ENCODE data around the gene ACACA.

ACACA gene

DNA sequence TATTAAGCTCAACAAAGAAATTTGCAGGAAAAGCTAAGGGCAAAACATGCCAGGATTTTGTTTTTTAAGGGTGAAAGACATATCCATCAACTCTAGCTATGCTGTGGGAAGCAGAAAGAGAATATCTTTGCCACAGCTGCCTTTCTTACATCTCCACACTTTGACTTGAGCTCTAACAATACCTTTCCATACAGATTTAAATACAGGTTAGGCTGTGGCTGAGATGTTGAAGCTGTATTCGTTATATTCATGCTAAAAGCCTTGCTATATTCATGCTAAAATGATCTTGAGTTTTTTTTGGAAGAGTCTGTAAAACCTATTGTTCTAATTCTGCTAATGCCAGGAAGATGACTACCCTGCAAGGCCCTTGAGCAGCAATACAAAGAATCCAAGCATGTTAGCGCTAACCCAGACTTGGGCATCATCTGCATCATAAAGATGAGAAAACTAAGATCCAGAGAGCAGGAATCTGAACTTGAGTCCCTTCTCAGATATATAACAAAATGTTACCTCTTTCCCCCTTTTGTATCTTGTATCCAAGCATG, 235.7 kb downstream of the ACACA start:
- H3K27me3 ChIP-seq, result no peaks in the 10 kb centered on the region
- no peak for DNase-seq
- peaks cover 15% of the 10 kb centered on the region for H3K36me3 ChIP-seq
- no peak for TF ChIP-seq CTCF (IDR thresholded peaks at IDR 0.05; ENCODE audit: low read depth, low read length)
- H3K4me1 ChIP-seq, result no peaks in the 10 kb centered on the region; the same call in 1 of the 2 replicates
- no peak overlapping the region for H3K4me3 ChIP-seq (ENCODE audit: low read depth, low read length)
- H3K9me3 ChIP-seq, result no peaks in the 10 kb centered on the region

DNA sequence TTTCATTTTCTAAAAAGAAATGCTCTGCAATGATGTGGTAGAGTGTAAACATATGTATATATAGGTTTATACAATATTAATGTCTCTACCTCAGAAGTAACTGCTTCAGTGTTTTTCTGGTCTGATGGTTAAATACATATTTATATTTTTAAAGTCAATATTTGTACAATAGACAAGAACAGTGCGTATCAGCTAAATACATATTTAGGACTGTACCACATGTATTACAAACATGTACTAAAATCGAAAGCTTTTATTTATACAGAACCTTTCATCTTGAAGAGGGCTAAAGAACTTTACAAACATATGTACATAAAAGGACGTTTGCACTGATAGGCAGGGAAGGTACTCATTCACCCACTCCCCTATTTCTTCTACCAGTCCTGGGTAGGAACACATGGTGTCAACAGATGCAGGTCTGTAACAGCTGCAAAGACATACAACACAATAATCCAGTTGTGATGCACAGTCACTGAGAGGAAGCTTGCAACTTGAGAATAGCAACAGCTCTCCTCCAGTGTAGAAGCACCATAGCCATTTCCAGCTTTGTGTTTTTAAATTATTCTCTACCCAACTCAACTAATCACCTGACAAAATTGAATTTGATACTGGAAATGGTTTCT, 237.8 kb downstream of the ACACA start:
- H3K27me3 ChIP-seq, result no peaks in the 10 kb centered on the region
- no peak for TF ChIP-seq CTCF (IDR thresholded peaks at IDR 0.05; ENCODE audit: low read depth, low read length)
- H3K4me1 ChIP-seq, result no peaks in the 10 kb centered on the region; the same call in 1 of the 2 replicates
- H3K9me3 ChIP-seq, result no peaks in the 10 kb centered on the region
- H3K36me3 ChIP-seq, result peaks cover 22% of the 10 kb centered on the region
- no peak overlapping the region for H3K4me3 ChIP-seq (ENCODE audit: low read depth, low read length)
- DNase-seq, result no peak

DNA sequence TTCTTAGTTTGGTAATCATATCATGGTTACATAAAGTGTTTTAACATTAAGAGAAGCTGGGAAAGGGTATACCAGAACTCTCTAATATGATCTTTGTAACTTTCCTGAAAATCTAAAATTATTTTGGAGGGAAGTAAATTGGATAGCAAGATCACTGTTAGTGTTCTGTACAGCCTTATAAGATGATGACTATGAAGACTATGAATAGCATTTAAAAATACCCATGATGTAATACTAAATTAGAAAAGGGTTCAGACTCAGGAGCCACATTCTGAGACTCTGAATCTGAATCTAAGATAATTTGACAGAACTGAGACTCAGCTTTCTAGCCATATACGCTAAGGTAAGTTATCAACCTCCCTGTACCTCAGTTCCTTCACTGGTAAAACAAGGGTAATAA, 238.9 kb downstream of the ACACA start:
- Histone ChIP-seq H3K9me3 (no peaks in the 10 kb centered on the region), H3K4me1 (no peaks in the 10 kb centered on the region; the same call in 1 of the 2 replicates), H3K36me3 (peaks cover 26% of the 10 kb centered on the region), H3K27me3 (no peaks in the 10 kb centered on the region), H3K4me3 (ENCODE audit: low read depth, low read length) (no peak overlapping the region)
- DNase-seq, result no peak
- no peak for TF ChIP-seq CTCF (IDR thresholded peaks at IDR 0.05; ENCODE audit: low read depth, low read length)

DNA sequence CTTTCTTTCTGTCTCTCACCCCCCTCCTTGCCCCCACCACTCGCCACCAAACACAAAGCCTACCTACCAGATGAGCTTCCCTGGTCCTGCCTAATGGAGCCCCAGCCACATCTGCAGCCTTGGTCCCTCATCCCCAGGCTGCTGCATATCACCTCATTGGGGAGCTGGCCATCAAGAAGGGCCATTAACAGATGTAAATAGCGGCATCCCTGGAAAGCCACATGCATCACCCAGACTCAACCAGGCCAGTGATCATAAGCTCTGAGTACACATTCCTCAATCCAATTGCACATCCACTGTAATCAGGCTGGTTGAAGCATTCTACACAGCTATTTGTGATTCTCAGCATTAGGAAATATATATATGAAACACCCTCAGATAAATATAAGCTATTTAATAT, 242.6 kb downstream of the ACACA start:
- Histone ChIP-seq H3K36me3 (peaks cover 44% of the 10 kb centered on the region), H3K4me1 (peaks cover 6% of the 10 kb centered on the region), H3K9me3 (no peaks in the 10 kb centered on the region), H3K27me3 (no peaks in the 10 kb centered on the region), H3K4me3 (ENCODE audit: low read depth, low read length) (no peak overlapping the region)
- TF ChIP-seq CTCF (IDR thresholded peaks at IDR 0.05; ENCODE audit: low read depth, low read length), result no peak
- no peak for DNase-seq

DNA sequence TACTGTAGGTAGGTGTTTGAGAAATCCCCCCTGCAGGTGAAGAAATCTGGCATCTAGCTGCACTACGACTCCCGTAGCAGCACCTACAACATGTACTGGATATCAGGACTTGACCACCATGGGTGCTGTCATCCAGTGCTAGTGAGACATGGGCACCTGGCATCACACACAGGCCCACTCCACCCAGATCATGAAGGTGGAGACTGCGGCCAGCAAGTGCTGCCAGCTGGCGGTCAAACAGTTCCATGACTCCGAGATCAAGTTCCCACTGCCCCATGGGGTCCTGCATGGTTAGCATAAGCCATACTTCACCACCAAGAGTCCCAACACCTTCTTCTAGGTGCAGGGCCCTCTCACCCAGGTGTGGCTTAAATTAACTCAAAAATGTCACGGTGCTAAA, 243.8 kb downstream of the ACACA start:
- no peak for DNase-seq
- Histone ChIP-seq H3K36me3 (peaks cover 51% of the 10 kb centered on the region), H3K27me3 (no peaks in the 10 kb centered on the region), H3K4me3 (ENCODE audit: low read depth, low read length) (no peak overlapping the region), H3K4me1 (peaks cover 6% of the 10 kb centered on the region), H3K9me3 (no peaks in the 10 kb centered on the region)
- no peak for TF ChIP-seq CTCF (IDR thresholded peaks at IDR 0.05; ENCODE audit: low read depth, low read length)

DNA sequence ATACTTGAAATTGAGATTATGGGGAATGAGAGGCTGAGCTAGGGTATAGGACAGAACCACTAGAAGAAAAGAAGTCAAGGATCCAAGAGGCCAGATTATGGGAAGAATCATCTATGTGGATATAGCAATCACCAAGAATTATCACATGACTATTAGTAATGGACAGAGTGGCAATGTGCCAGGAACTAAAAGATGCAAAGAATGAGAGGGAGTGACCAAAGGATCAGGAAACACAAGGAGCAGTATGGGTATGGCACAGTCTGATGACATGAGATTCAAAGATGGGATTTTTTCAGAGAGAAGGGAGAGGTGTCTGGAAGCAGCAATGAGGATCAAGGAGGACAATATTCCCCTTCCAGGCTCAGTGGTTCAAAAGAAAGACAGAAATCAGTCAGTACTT, 245.7 kb downstream of the ACACA start:
- DNase-seq, result no peak
- H3K9me3 ChIP-seq, result no peaks in the 10 kb centered on the region
- H3K27me3 ChIP-seq, result no peaks in the 10 kb centered on the region
- peaks cover 46% of the 10 kb centered on the region for H3K36me3 ChIP-seq
- H3K4me3 ChIP-seq (ENCODE audit: low read depth, low read length), result no peak overlapping the region
- H3K4me1 ChIP-seq, result peaks cover 6% of the 10 kb centered on the region
- no peak for TF ChIP-seq CTCF (IDR thresholded peaks at IDR 0.05; ENCODE audit: low read depth, low read length)

Measured in BE2C (cell line).